ENCODE results near the gene DIAPH3. TPM values are rescaled to one million over a fixed set of nuclear protein-coding genes. Genes with fewer than 3 reads are reported as not detected.

Gene DIAPH3
- total RNA-seq, 1 experiment from 2014 or later = 27.6 TPM

- TF ChIP-seq, protein P1, sequence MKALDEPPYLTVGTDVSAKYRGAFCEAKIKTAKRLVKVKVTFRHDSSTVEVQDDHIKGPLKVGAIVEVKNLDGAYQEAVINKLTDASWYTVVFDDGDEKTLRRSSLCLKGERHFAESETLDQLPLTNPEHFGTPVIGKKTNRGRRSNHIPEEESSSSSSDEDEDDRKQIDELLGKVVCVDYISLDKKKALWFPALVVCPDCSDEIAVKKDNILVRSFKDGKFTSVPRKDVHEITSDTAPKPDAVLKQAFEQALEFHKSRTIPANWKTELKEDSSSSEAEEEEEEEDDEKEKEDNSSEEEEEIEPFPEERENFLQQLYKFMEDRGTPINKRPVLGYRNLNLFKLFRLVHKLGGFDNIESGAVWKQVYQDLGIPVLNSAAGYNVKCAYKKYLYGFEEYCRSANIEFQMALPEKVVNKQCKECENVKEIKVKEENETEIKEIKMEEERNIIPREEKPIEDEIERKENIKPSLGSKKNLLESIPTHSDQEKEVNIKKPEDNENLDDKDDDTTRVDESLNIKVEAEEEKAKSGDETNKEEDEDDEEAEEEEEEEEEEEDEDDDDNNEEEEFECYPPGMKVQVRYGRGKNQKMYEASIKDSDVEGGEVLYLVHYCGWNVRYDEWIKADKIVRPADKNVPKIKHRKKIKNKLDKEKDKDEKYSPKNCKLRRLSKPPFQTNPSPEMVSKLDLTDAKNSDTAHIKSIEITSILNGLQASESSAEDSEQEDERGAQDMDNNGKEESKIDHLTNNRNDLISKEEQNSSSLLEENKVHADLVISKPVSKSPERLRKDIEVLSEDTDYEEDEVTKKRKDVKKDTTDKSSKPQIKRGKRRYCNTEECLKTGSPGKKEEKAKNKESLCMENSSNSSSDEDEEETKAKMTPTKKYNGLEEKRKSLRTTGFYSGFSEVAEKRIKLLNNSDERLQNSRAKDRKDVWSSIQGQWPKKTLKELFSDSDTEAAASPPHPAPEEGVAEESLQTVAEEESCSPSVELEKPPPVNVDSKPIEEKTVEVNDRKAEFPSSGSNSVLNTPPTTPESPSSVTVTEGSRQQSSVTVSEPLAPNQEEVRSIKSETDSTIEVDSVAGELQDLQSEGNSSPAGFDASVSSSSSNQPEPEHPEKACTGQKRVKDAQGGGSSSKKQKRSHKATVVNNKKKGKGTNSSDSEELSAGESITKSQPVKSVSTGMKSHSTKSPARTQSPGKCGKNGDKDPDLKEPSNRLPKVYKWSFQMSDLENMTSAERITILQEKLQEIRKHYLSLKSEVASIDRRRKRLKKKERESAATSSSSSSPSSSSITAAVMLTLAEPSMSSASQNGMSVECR (CRISPR knock-in tag; IDR thresholded peaks at IDR 0.05; ENCODE audit: borderline replicate concordance) = no peak
- no peak for TF ChIP-seq MYBL2 (CRISPR knock-in tag; IDR thresholded peaks at IDR 0.05)
- TF ChIP-seq RORB (CRISPR knock-in tag; IDR thresholded peaks at IDR 0.05) = no peak
- TF ChIP-seq, protein P2, sequence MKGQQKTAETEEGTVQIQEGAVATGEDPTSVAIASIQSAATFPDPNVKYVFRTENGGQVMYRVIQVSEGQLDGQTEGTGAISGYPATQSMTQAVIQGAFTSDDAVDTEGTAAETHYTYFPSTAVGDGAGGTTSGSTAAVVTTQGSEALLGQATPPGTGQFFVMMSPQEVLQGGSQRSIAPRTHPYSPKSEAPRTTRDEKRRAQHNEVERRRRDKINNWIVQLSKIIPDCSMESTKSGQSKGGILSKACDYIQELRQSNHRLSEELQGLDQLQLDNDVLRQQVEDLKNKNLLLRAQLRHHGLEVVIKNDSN (CRISPR knock-in tag; IDR thresholded peaks at IDR 0.05) = no peak
These were observed 397.5 kb downstream of the DIAPH3 start (continued) for GRCh38 chr13:59766236-59766635.

GRCh38 chr13:59755632-59756290 is 408.0 kb downstream of the DIAPH3 start:
- no peak for TF ChIP-seq FOXJ3 (CRISPR knock-in tag; IDR thresholded peaks at IDR 0.05; ENCODE audit: borderline replicate concordance)
- TF ChIP-seq IRF1 (CRISPR knock-in tag; IDR thresholded peaks at IDR 0.05) = no peak
- TF ChIP-seq ZNF317 (CRISPR knock-in tag; IDR thresholded peaks at IDR 0.05; ENCODE audit: borderline replicate concordance, low read depth) = no peak
- TF ChIP-seq TP53 (CRISPR knock-in tag; IDR thresholded peaks at IDR 0.05) = no peak
- TF ChIP-seq TEAD4 (CRISPR knock-in tag; IDR thresholded peaks at IDR 0.05) = no peak
- TF ChIP-seq, protein P3, sequence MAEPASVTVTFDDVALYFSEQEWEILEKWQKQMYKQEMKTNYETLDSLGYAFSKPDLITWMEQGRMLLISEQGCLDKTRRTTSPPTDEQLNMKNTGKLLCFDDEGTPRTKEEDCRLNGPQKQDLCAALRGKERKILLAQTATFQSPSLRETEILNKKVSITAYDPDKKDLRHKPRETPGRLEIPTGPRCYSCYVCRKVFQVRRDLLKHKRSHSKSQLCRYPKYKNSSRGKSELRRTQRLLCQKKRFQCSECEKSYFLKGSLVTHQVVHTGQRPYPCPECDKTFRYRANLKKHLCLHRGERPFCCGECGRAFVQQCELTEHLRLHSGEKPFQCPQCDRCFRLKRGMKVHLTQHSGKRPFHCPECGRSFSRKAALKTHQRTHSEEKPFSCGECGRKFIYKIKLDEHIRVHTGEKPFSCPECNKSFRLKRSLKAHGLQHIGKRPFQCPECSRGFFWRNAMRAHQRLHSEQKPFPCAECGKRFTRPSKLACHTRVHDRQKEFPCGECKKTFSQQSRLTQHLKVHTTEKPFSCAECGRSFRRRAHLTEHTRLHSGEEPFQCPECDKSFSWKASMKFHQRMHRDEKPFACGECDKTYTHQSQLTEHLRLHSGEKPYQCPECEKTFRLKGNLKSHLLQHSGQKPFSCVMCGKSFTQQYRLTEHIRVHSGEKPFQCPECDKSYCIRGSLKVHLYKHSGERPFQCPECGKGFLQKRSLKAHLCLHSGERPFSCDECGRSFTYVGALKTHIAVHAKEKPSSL (CRISPR knock-in tag; conservative IDR thresholded peaks at IDR 0.05) = no peak
- no peak for TF ChIP-seq NR2C2 (CRISPR knock-in tag; IDR thresholded peaks at IDR 0.05)
- TF ChIP-seq ZNF263 (CRISPR knock-in tag; IDR thresholded peaks at IDR 0.05; ENCODE audit: low read depth) = no peak
- no peak for TF ChIP-seq ZNF423 (CRISPR knock-in tag; IDR thresholded peaks at IDR 0.05)
- TF ChIP-seq, protein P2 (CRISPR knock-in tag; IDR thresholded peaks at IDR 0.05) = no peak
- no peak for TF ChIP-seq MXD4 (CRISPR knock-in tag; IDR thresholded peaks at IDR 0.05; ENCODE audit: borderline replicate concordance)
- CTCF ChIA-PET = no interaction called here
- ATAC-seq (no peak), DNase-seq (ENCODE audit: low spot score) (no peak)
- Mint-ChIP-seq H3K4me1 (peaks cover 13% of the 10 kb centered on the region), H3K27me3 (ENCODE audit: low read depth) (no peaks in the 10 kb centered on the region), H3K4me3 (no peak overlapping the region), H3K27ac (no peak overlapping the region), H3K36me3 (0 out of 2 replicates have a peak, but pooled peaks cover 3% of the 10 kb centered on the region), H3K9me3 (peaks cover 9% of the 10 kb centered on the region)
- POLR2A ChIA-PET = no interaction called here

- DNase-seq (ENCODE audit: low spot score) (no peak), ATAC-seq (no peak)
- peaks cover 9% of the 10 kb centered on the region for H3K9me3 Mint-ChIP-seq
- peaks cover 24% of the 10 kb centered on the region for H3K4me1 Mint-ChIP-seq
- ChIA-PET POLR2A (no interaction called here), CTCF (interaction anchor here (1.1 to 1.3 kb wide), 3 partner anchors 16 to 362 kb away, joined by 3 to 4 read pairs (median 3); no protein-coding TSS in a partner anchor)
- H3K4me3 Mint-ChIP-seq = no peak overlapping the region
- H3K36me3 Mint-ChIP-seq = 0 out of 2 replicates have a peak, but pooled peaks cover 3% of the 10 kb centered on the region
- H3K27ac Mint-ChIP-seq = no peak overlapping the region
- H3K27me3 Mint-ChIP-seq (ENCODE audit: low read depth) = no peaks in the 10 kb centered on the region
- TF ChIP-seq JUN (CRISPR knock-in tag; IDR thresholded peaks at IDR 0.05) = no peak
- TF ChIP-seq NR3C1 (CRISPR knock-in tag; conservative IDR thresholded peaks at IDR 0.05; ENCODE audit: low read depth) = no peak
- no peak for TF ChIP-seq CTCF (IDR thresholded peaks at IDR 0.05)
- TF ChIP-seq GABPB1 (CRISPR knock-in tag; IDR thresholded peaks at IDR 0.05) = no peak
- no peak for TF ChIP-seq ZNF219 (CRISPR knock-in tag; IDR thresholded peaks at IDR 0.05; ENCODE audit: borderline replicate concordance)
- no peak for TF ChIP-seq FOXP4 (CRISPR knock-in tag; IDR thresholded peaks at IDR 0.05)
- TF ChIP-seq EMX1 (CRISPR knock-in tag; IDR thresholded peaks at IDR 0.05) = no peak
These were observed 409.3 kb downstream of the DIAPH3 start for GRCh38 chr13:59754411-59754810.

All from WTC11 (cell line).